ENCODE results near the gene SGTA. TPM values are rescaled to one million over a fixed set of nuclear protein-coding genes. Genes with fewer than 3 reads are reported as not detected.
A peak's percentile ranks its signal among the peaks of the same experiment; 100 is the strongest.

Gene SGTA
- 10 to 100 TPM; 29.6 to 44.0 TPM for total RNA-seq
- polyA plus RNA-seq (ENCODE audit: insufficient read length in 2 of 2): 100 to 1,000 TPM; 147 TPM
- long read RNA-seq, donor 1, transcript SGTA-201 (12 exons, 2,330 nt): major isoform, 37 of 81 reads
- long read RNA-seq, donor 1, partial matches to known transcripts: 35 of 81 reads
- long read RNA-seq, donor 1, other reads (novel, unspliced or antisense): 9 of 81 reads
- long read RNA-seq, donor 2, transcript SGTA-201 (12 exons, 2,330 nt): major isoform, 11 of 50 reads
- long read RNA-seq, donor 2, partial matches to known transcripts: 39 of 50 reads
- long read RNA-seq, donor 2, other reads (novel, unspliced or antisense): 0 of 50 reads
- long read RNA-seq, donor 3, transcript SGTA-201 (12 exons, 2,330 nt): major isoform, 16 of 72 reads
- long read RNA-seq, donor 3, partial matches to known transcripts: 54 of 72 reads
- long read RNA-seq, donor 3, other reads (novel, unspliced or antisense): 0 of 72 reads
- long read RNA-seq, donor 4, transcript SGTA-201 (12 exons, 2,330 nt): major isoform, 10 of 38 reads
- long read RNA-seq, donor 4, partial matches to known transcripts: 28 of 38 reads
- long read RNA-seq, donor 4, other reads (novel, unspliced or antisense): 0 of 38 reads

- H3K9me3 ChIP-seq (ENCODE audit: control insufficient read depth, insufficient read depth, low read length): no peaks in the 10 kb centered on the region
- H3K4me1 ChIP-seq (ENCODE audit: control insufficient read depth, insufficient read depth, low read length): peaks cover 74% of the 10 kb centered on the region
- peaks cover 21% of the 10 kb centered on the region for H3K36me3 ChIP-seq (ENCODE audit: control insufficient read depth, insufficient read depth, low read length)
- under 1% methylated on average over 64 of the region's 68 CpGs for WGBS (ENCODE audit: insufficient coverage)
- H3K4me3 ChIP-seq (ENCODE audit: low read depth, low read length): peak within 1 kb of the TSS; percentile 100
- H3K27me3 ChIP-seq (ENCODE audit: control insufficient read depth, insufficient read depth, low read length): no peaks in the 10 kb centered on the region
- DNase-seq (ENCODE audit: low read depth in 4 of 6, low spot score in 6 of 6): peak; percentile 92 to 100 (median 99)
- peak within 1 kb of the TSS; percentile 94 for H3K27ac ChIP-seq (ENCODE audit: low read depth, low read length)
Observed at GRCh38 chr19:2782936-2783780, at the start of gene SGTA. Gene SGTA (minus strand): TSS chr19:2783273. CDS start chr19:2769068, 14,205 bp downstream.

DNA sequence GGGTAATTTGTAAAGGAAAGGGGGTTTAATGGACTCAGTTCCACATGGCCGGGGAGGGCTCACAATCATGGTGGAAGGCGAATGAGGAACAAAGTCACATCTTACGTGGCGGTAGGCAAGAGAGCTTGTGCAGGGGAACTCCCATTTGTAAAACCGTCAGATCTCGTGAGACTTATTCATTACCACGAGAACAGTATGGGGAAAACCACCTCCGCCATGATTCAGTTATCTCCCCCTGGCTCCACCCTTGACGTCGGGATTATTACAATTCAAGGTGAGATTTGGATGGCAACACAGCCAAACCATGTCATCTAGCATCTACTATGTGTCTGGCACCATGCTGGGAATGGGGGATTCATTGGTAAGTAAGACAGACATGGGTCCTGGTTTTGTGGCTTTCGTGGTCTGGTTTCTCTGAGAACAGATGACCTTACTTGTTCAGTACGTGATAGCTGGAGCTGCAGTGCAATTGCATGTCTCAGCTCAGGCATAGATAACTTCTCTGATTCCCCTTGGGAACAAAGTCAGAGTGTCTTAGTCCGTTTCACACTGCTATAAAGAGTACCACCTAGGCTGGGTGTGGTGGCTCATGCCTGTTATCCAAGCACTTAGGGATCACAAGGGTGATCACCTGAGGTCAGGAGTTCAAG is 44.9 kb upstream of the SGTA start:
- no peak for DNase-seq (ENCODE audit: low read depth in 4 of 6, low spot score in 6 of 6)

GRCh38 chr19:2827022-2827421 is 43.9 kb upstream of the SGTA start:
- Histone ChIP-seq H3K27ac (ENCODE audit: low read depth, low read length) (no peak overlapping the region), H3K4me1 (ENCODE audit: control insufficient read depth, insufficient read depth, low read length) (no peaks in the 10 kb centered on the region), H3K9me3 (ENCODE audit: control insufficient read depth, insufficient read depth, low read length) (no peaks in the 10 kb centered on the region), H3K4me3 (ENCODE audit: low read depth, low read length) (no peak overlapping the region), H3K36me3 (ENCODE audit: control insufficient read depth, insufficient read depth, low read length) (peaks cover 55% of the 10 kb centered on the region), H3K27me3 (ENCODE audit: control insufficient read depth, insufficient read depth, low read length) (no peaks in the 10 kb centered on the region)
- no CpG with 5 or more reads among the region's 2 CpGs for WGBS (ENCODE audit: insufficient coverage)
- DNase-seq (ENCODE audit: low read depth in 4 of 6, low spot score in 6 of 6): no peak

More for the DNA sequence above, 44.9 kb upstream of the SGTA start:
- no peaks in the 10 kb centered on the region for H3K27me3 ChIP-seq (ENCODE audit: control insufficient read depth, insufficient read depth, low read length)
- H3K27ac ChIP-seq (ENCODE audit: low read depth, low read length): no peak overlapping the region
- peaks cover 55% of the 10 kb centered on the region for H3K36me3 ChIP-seq (ENCODE audit: control insufficient read depth, insufficient read depth, low read length)
- WGBS (ENCODE audit: insufficient coverage): 96% methylated on average over 11 of the region's 13 CpGs
- H3K9me3 ChIP-seq (ENCODE audit: control insufficient read depth, insufficient read depth, low read length): peaks cover 4% of the 10 kb centered on the region
- no peak overlapping the region for H3K4me3 ChIP-seq (ENCODE audit: low read depth, low read length)
- no peaks in the 10 kb centered on the region for H3K4me1 ChIP-seq (ENCODE audit: control insufficient read depth, insufficient read depth, low read length)

GRCh38 chr19:2824129-2824528 is 41.1 kb upstream of the SGTA start:
- WGBS (ENCODE audit: insufficient coverage): 89% methylated on average over 8 of the region's 8 CpGs
- no peak overlapping the region for H3K4me3 ChIP-seq (ENCODE audit: low read depth, low read length)
- DNase-seq (ENCODE audit: low read depth in 4 of 6, low spot score in 6 of 6): no peak
- peaks cover 18% of the 10 kb centered on the region for H3K4me1 ChIP-seq (ENCODE audit: control insufficient read depth, insufficient read depth, low read length)
- peaks cover 45% of the 10 kb centered on the region for H3K36me3 ChIP-seq (ENCODE audit: control insufficient read depth, insufficient read depth, low read length)
- no peaks in the 10 kb centered on the region for H3K9me3 ChIP-seq (ENCODE audit: control insufficient read depth, insufficient read depth, low read length)
- H3K27me3 ChIP-seq (ENCODE audit: control insufficient read depth, insufficient read depth, low read length): no peaks in the 10 kb centered on the region
- no peak overlapping the region for H3K27ac ChIP-seq (ENCODE audit: low read depth, low read length)

GRCh38 chr19:2823646-2824045 is 40.6 kb upstream of the SGTA start:
- Histone ChIP-seq H3K36me3 (ENCODE audit: control insufficient read depth, insufficient read depth, low read length) (peaks cover 45% of the 10 kb centered on the region), H3K4me3 (ENCODE audit: low read depth, low read length) (no peak overlapping the region), H3K9me3 (ENCODE audit: control insufficient read depth, insufficient read depth, low read length) (no peaks in the 10 kb centered on the region), H3K27ac (ENCODE audit: low read depth, low read length) (no peak overlapping the region), H3K4me1 (ENCODE audit: control insufficient read depth, insufficient read depth, low read length) (peaks cover 18% of the 10 kb centered on the region), H3K27me3 (ENCODE audit: control insufficient read depth, insufficient read depth, low read length) (no peaks in the 10 kb centered on the region)
- DNase-seq (ENCODE audit: low read depth in 4 of 6, low spot score in 6 of 6): no peak
- 67% methylated on average over 9 of the region's 9 CpGs for WGBS (ENCODE audit: insufficient coverage)

DNA sequence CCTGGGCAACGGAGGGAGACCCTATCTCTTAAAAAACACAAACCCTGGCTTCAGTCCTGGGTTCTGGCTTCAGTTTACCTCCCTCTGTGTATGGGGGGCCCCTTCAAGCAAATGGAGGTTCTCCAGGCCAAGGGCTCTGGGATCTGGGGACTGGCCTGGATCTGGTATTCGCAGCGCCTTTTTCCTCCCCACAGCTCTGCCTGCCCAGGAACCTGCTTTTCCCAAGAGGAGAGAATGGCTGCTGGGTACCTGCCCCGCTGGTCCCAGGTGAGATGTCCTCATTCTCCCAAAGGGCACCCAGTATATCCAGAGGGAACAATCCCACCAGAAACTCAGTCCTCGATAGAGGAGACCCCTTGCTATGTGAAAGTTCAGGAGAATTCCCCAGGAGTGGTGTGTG is 39.8 kb upstream of the SGTA start:
- Histone ChIP-seq H3K36me3 (ENCODE audit: control insufficient read depth, insufficient read depth, low read length) (peaks cover 37% of the 10 kb centered on the region), H3K4me3 (ENCODE audit: low read depth, low read length) (no peak overlapping the region), H3K27ac (ENCODE audit: low read depth, low read length) (no peak overlapping the region), H3K4me1 (ENCODE audit: control insufficient read depth, insufficient read depth, low read length) (peaks cover 18% of the 10 kb centered on the region), H3K27me3 (ENCODE audit: control insufficient read depth, insufficient read depth, low read length) (no peaks in the 10 kb centered on the region), H3K9me3 (ENCODE audit: control insufficient read depth, insufficient read depth, low read length) (no peaks in the 10 kb centered on the region)
- no peak for DNase-seq (ENCODE audit: low read depth in 4 of 6, low spot score in 6 of 6)
- WGBS (ENCODE audit: insufficient coverage): 100% methylated on average over 1 of the region's 5 CpGs

GRCh38 chr19:2820112-2820702 is 37.1 kb upstream of the SGTA start:
- Histone ChIP-seq H3K9me3 (ENCODE audit: control insufficient read depth, insufficient read depth, low read length) (no peaks in the 10 kb centered on the region), H3K4me3 (ENCODE audit: low read depth, low read length) (peak overlapping the region; percentile 63), H3K27ac (ENCODE audit: low read depth, low read length) (no peak overlapping the region), H3K36me3 (ENCODE audit: control insufficient read depth, insufficient read depth, low read length) (peaks cover 35% of the 10 kb centered on the region), H3K27me3 (ENCODE audit: control insufficient read depth, insufficient read depth, low read length) (no peaks in the 10 kb centered on the region), H3K4me1 (ENCODE audit: control insufficient read depth, insufficient read depth, low read length) (peaks cover 18% of the 10 kb centered on the region)
- under 1% methylated on average over 35 of the region's 36 CpGs for WGBS (ENCODE audit: insufficient coverage)
- peak in 2 of 6 donors; percentile 20 to 30 for DNase-seq (ENCODE audit: low read depth in 4 of 6, low spot score in 6 of 6)

DNA sequence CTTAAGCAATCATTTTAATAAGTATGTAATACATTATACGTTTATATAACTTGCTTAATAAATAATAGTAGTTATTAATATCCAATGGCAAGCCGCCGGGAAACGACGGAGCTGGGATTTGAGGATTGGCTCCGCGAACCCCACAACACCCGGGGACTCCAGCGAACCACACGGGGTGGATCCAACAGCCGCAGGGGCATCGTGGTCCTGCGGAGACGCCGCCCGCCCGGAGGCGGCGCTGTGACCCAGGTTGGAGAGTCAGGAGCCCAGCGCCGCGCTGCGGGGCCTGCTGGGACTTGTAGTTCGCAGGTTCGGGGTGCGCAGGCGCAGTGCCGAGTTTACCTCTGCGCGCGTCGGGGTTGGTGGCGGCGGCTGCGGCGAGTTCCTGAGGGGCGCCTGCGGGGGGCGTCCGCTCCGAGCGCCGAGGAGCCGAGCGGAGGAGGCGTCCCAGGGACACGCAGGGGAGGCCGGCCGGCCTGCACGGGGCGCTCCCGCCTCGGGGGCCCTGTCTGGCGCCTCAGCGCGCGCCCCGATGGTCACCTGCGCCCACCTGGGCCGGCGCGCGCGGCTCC is 36.6 kb upstream of the SGTA start, which contains the start of gene ZNF554:
ZNF554 (plus strand) TSS at position 329 of the 572 bp plus-strand sequence; CDS start at position 533, 204 bp downstream.
- Histone ChIP-seq H3K4me3 (ENCODE audit: low read depth, low read length) (peak within 1 kb of the TSS; percentile 63), H3K4me1 (ENCODE audit: control insufficient read depth, insufficient read depth, low read length) (peaks cover 18% of the 10 kb centered on the region), H3K27me3 (ENCODE audit: control insufficient read depth, insufficient read depth, low read length) (no peaks in the 10 kb centered on the region), H3K9me3 (ENCODE audit: control insufficient read depth, insufficient read depth, low read length) (no peaks in the 10 kb centered on the region), H3K27ac (ENCODE audit: low read depth, low read length) (no peak within 1 kb of the TSS), H3K36me3 (ENCODE audit: control insufficient read depth, insufficient read depth, low read length) (peaks cover 40% of the 10 kb centered on the region)
- WGBS (ENCODE audit: insufficient coverage): under 1% methylated on average over 63 of the region's 64 CpGs
- peak; percentile 78 to 99 (median 92) for DNase-seq (ENCODE audit: low read depth in 4 of 6, low spot score in 6 of 6)
